Thoracic aorta (tissue), 2 donors: ENCODE measurements around the gene KRTAP10-8. TPM values are rescaled to one million over a fixed set of nuclear protein-coding genes. Genes with fewer than 3 reads are reported as not detected.

Experiments
- ATAC-seq: fragments of 150-250 bp; one replicate; pipeline ENCODE4 v1.8.0; 2017; ENCODE audit warnings: low read depth; ENCODE audit not compliant: insufficient number of reproducible peaks, low FRiP score
- DNase-seq: peaks from one replicate; pipeline ENCODE4 v3.0.0-alpha.2; 2020; ENCODE audit warnings: low spot score
- H3K27ac ChIP-seq, 2 donors: fragments of 200-600 bp; sonication (generic); 1 replicate in 1 of 2; 2 replicates in 1 of 2; pipeline ENCODE4 v1.5.1; 2016; ENCODE audit warnings: mild to moderate bottlenecking in 2 of 2, moderate library complexity in 2 of 2
- H3K27me3 ChIP-seq: fragments of 200-600 bp; sonication (generic); replicated peaks from 2 replicates; pipeline ENCODE4 v1.6.0; 2016; ENCODE audit warnings: mild to moderate bottlenecking; ENCODE audit not compliant: insufficient read depth
- H3K36me3 ChIP-seq: fragments of 200-600 bp; sonication (generic); one replicate; pipeline ENCODE4 v1.5.1; 2016
- H3K4me1 ChIP-seq, 2 donors: fragments of 200-600 bp; sonication (generic); 1 replicate in 1 of 2; 2 replicates in 1 of 2; pipeline versions ENCODE4 v1.5.1 to v1.6.0; 2016; ENCODE audit warnings: low read depth in 2 of 2, mild to moderate bottlenecking in 1 of 2; ENCODE audit not compliant: control insufficient read depth in 1 of 2
- H3K4me3 ChIP-seq: fragments of 200-600 bp; sonication (generic); 2 replicates; pipeline ENCODE4 v1.5.1; 2016; ENCODE audit warnings: mild to moderate bottlenecking
- H3K9me3 ChIP-seq: fragments of 200-600 bp; sonication (generic); 2 replicates; pipeline ENCODE4 v1.5.1; 2016
- CTCF ChIP-seq: fragments of 200-600 bp; sonication (generic); IDR thresholded peaks from one replicate; pipeline ENCODE4 v1.5.1; 2019; ENCODE audit warnings: antibody characterized with exemption
- total RNA-seq, 2 donors: library from RNA; depleted of rRNA; stranded (reverse); fragments of >200 nt; gene quantifications; one replicate each; pipeline versions ENCODE4 v1.1.0 to v1.2.3, GENCODE V29; 2016

KRTAP10-8 gene
- total RNA-seq, 2 donors from 2014 or later = not detected

GRCh38 chr21:44648557-44649311 is 36.9 kb downstream of the KRTAP10-8 start:
- Histone ChIP-seq H3K27ac (no peak overlapping the region), H3K4me3 (no peak overlapping the region), H3K27me3 (no peaks in the 10 kb centered on the region), H3K9me3 (no peaks in the 10 kb centered on the region), H3K4me1 (no peaks in the 10 kb centered on the region), H3K36me3 (no peaks in the 10 kb centered on the region)
- ATAC-seq = no peak
- DNase-seq = no peak
- TF ChIP-seq CTCF = no peak

- Histone ChIP-seq H3K4me3 (no peak overlapping the region), H3K27ac (no peak overlapping the region), H3K9me3 (no peaks in the 10 kb centered on the region), H3K4me1 (no peaks in the 10 kb centered on the region), H3K36me3 (no peaks in the 10 kb centered on the region), H3K27me3 (no peaks in the 10 kb centered on the region)
- ATAC-seq = no peak
- no peak for DNase-seq
- TF ChIP-seq CTCF = no peak
Observed at GRCh38 chr21:44649521-44650100, 37.7 kb downstream of the KRTAP10-8 start.

GRCh38 chr21:44650265-44650972 is 38.5 kb downstream of the KRTAP10-8 start:
- Histone ChIP-seq H3K4me1 (no peaks in the 10 kb centered on the region), H3K4me3 (no peak overlapping the region), H3K36me3 (no peaks in the 10 kb centered on the region), H3K27ac (no peak overlapping the region), H3K27me3 (no peaks in the 10 kb centered on the region), H3K9me3 (no peaks in the 10 kb centered on the region)
- TF ChIP-seq CTCF = no peak
- ATAC-seq (no peak), DNase-seq (no peak)

DNA sequence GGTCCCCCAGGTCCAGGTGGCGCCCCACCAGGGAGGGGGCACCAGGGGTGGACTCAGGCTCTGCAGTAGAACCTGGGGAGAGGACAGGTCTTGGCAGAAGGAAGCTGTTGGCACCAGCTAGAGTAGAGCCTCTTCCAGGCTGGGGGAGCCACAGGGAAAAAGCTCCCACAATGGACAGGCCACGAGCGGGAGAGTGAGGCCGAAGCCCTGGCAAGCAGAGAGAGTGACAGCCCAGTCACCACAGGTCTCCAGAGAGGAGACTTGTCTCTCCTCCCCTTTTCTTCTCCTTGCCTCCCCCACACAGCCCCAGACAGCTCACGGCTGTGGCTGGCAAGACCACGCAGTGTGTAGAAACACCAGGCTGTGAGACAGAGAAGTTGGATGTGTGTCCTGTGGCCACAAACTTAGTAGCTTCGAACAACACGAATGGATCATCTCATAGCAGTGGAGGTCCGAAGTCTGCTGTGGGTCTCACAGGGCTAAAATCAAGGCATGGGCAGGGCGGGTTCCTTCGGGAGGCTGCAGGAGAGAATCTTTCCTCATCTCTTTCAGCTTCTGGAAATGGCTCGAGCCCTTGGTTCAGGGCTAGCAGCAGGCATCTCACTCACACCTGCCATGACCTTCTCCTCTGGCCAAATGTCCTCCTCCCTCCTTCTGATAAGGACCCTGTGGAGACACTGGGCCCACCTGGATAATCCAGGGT is 39.2 kb downstream of the KRTAP10-8 start:
- no peaks in the 10 kb centered on the region for H3K36me3 ChIP-seq
- H3K27me3 ChIP-seq = no peaks in the 10 kb centered on the region
- no peak for TF ChIP-seq CTCF
- no peak for ATAC-seq
- no peak overlapping the region for H3K4me3 ChIP-seq
- no peak for DNase-seq
- H3K4me1 ChIP-seq = no peaks in the 10 kb centered on the region
- H3K9me3 ChIP-seq = peaks cover 2% of the 10 kb centered on the region
- no peak overlapping the region for H3K27ac ChIP-seq

DNA sequence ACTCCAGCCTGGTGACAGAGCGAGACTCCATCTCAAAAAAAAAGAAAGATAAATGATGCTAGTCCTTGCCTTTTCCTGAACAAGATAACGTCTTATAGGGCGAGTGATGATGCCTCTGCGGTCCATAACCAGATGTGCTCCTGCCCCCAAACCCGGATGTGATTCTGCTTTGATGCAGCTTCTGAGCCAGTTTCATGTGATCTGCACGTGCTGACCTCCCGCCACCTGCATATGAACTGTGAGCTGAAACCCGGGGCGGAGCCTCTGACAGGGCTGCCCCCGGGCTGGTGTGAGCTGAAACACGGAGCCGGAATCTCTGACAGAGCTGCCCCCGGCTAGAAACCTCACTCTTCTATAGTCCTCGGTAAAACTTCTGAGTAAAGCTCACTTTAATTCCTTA is 41.2 kb downstream of the KRTAP10-8 start:
- Histone ChIP-seq H3K27ac (no peak overlapping the region), H3K36me3 (no peaks in the 10 kb centered on the region), H3K4me3 (no peak overlapping the region), H3K27me3 (no peaks in the 10 kb centered on the region), H3K9me3 (peaks cover 3% of the 10 kb centered on the region), H3K4me1 (no peaks in the 10 kb centered on the region)
- DNase-seq = no peak
- ATAC-seq = no peak
- TF ChIP-seq CTCF = no peak
